Glutamatergic neuron (in vitro differentiated cells): ENCODE measurements around the gene PTPRN. TPM values are rescaled to one million over a fixed set of nuclear protein-coding genes. Genes with fewer than 3 reads are reported as not detected.

Experiments used
- DNase-seq: peaks from one replicate; pipeline ENCODE4 v3.0.0; 2022
- H3K27ac Mint-ChIP-seq: one replicate; pipeline ENCODE4 v1.8.0; 2020; ENCODE audit warnings: mild to moderate bottlenecking, mixed read lengths, inconsistent platforms; ENCODE audit not compliant: unreplicated experiment
- H3K27me3 Mint-ChIP-seq: one replicate; pipeline ENCODE4 v1.8.0; 2020; ENCODE audit warnings: mild to moderate bottlenecking, moderate library complexity, mixed read lengths, inconsistent platforms; ENCODE audit not compliant: unreplicated experiment
- H3K36me3 Mint-ChIP-seq: one replicate; pipeline ENCODE4 v1.8.0; 2020; ENCODE audit warnings: mild to moderate bottlenecking, mixed read lengths, inconsistent platforms; ENCODE audit not compliant: unreplicated experiment
- H3K4me1 Mint-ChIP-seq: one replicate; pipeline ENCODE4 v1.8.0; 2020; ENCODE audit warnings: mild to moderate bottlenecking, low read depth, mixed read lengths, inconsistent platforms; ENCODE audit not compliant: unreplicated experiment
- H3K4me3 Mint-ChIP-seq: one replicate; pipeline ENCODE4 v1.8.0; 2020; ENCODE audit warnings: mild to moderate bottlenecking, mixed read lengths, inconsistent platforms; ENCODE audit not compliant: unreplicated experiment
- H3K9me3 Mint-ChIP-seq: one replicate; pipeline ENCODE4 v1.8.0; 2020; ENCODE audit warnings: mild to moderate bottlenecking, moderate library complexity, mixed read lengths, inconsistent platforms; ENCODE audit not compliant: unreplicated experiment
- total RNA-seq: library from RNA; stranded (reverse); fragmentation: NEBNext Ultra II Directional; extraction: Animal tissue kit (Norgen Biotek cat#: 25700); gene quantifications from one replicate; pipeline ENCODE4 v1.2.1, GENCODE V29; 2021; ENCODE audit not compliant: unreplicated experiment
- TF ChIP-seq, protein P1 (sequence below): fragments of 200-600 bp; sonication (generic); IDR thresholded peaks from one replicate; pipeline ENCODE4 v1.5.0; 2021; ENCODE audit not compliant: partially characterized antibody, unreplicated experiment

PTPRN gene
- total RNA-seq, 1 donor from 2014 or later, result 104 TPM

DNA sequence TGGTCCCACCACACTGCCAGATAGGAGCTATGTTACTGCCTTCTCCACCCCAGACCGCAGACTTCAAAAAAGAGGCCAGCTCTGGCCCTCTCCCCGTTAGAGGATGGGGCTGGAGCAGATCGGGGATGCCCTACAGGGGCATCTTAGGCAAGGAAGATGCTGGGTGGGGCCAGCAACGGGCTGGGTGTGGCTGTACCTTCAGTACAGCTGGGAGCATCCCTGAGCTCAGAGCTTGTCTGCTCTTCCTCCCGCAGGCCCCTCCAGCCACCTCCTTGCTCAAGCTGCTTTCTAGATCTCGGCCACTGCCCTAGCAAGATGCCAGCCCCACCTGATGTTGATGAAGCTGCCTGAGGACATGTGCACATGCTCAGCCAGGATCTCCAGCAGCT, 9.8 kb downstream of the PTPRN start:
- peaks cover 4% of the 10 kb centered on the region for H3K4me1 Mint-ChIP-seq
- TF ChIP-seq, protein P1, sequence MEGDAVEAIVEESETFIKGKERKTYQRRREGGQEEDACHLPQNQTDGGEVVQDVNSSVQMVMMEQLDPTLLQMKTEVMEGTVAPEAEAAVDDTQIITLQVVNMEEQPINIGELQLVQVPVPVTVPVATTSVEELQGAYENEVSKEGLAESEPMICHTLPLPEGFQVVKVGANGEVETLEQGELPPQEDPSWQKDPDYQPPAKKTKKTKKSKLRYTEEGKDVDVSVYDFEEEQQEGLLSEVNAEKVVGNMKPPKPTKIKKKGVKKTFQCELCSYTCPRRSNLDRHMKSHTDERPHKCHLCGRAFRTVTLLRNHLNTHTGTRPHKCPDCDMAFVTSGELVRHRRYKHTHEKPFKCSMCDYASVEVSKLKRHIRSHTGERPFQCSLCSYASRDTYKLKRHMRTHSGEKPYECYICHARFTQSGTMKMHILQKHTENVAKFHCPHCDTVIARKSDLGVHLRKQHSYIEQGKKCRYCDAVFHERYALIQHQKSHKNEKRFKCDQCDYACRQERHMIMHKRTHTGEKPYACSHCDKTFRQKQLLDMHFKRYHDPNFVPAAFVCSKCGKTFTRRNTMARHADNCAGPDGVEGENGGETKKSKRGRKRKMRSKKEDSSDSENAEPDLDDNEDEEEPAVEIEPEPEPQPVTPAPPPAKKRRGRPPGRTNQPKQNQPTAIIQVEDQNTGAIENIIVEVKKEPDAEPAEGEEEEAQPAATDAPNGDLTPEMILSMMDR, result no peak
- H3K4me3 Mint-ChIP-seq, result no peak overlapping the region
- H3K27ac Mint-ChIP-seq, result peak overlapping the region; percentile 33
- peaks cover 21% of the 10 kb centered on the region for H3K36me3 Mint-ChIP-seq
- peaks cover 10% of the 10 kb centered on the region for H3K27me3 Mint-ChIP-seq
- no peak for DNase-seq
- peaks cover 5% of the 10 kb centered on the region for H3K9me3 Mint-ChIP-seq

DNA sequence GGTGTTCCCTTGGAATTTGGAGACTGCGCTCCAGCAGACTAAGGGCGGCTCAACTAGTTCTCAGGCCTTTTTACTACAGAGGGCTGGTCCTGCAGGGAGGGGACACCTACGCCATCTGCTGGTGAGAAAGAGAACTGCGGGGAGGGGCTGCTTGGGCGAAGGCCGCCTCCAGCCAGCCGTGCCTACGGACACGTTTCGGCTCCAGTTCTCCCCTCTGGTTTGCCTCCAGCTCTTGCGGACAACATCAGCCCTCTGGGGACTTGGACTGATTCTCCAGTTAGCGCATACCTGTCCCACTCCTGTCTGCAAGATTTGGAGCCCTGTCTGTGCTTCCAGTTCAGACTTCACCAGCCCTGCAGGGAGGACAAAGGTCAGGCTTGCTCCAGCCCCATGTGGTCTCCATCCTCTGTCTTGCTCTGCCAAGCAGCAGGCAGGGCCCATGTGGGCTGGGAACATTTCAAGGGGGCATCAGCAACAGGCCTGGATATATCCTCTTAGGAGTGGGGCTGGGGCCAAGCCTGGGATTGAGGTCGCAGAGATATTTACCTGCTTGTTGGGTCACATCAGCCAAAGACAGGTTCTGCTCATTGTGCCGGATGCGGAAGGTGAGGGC, 10.3 kb downstream of the PTPRN start:
- H3K27me3 Mint-ChIP-seq, result peaks cover 14% of the 10 kb centered on the region
- TF ChIP-seq, protein P1, result peak; percentile 98
- H3K27ac Mint-ChIP-seq, result peak overlapping the region; percentile 33
- H3K36me3 Mint-ChIP-seq, result peaks cover 21% of the 10 kb centered on the region
- DNase-seq, result peak; percentile 96
- H3K4me1 Mint-ChIP-seq, result peaks cover 7% of the 10 kb centered on the region
- peaks cover 8% of the 10 kb centered on the region for H3K9me3 Mint-ChIP-seq
- no peak overlapping the region for H3K4me3 Mint-ChIP-seq

DNA sequence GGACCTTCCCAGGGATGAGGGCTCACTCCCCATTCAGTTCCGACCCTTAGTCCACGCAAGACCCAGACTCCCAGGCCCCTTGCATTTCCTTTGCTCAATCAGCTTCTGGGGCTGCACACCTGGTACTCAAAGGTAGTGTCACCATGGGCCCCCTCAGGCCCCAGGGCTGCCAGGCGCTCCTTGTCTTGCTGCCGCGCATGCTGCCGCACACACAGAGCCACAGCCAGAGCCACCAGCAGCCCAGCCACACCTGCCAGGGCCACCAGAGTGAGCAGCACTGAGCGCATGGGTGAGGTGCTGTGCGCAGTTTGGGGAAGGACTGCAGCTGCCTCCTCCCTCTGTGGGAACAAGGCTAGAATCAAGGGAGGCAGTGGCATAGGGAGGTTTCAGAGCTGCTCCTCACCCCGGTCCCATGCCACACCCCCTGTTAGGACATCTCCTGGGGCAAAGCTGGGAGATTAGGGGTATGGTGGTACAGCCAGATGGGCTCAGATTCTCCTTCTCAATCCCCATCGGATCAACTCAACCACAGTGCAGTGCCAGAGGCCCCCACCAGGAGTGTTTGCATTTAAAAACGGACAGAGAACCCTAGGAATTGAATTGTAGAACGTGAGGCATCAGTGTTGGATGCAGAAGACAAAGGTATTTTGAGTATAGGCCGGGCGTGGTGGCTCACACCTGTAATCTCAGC, 11.3 kb downstream of the PTPRN start:
- peaks cover 7% of the 10 kb centered on the region for H3K4me1 Mint-ChIP-seq
- H3K27ac Mint-ChIP-seq, result no peak overlapping the region
- H3K27me3 Mint-ChIP-seq, result peaks cover 14% of the 10 kb centered on the region
- TF ChIP-seq, protein P1, result no peak
- no peak overlapping the region for H3K4me3 Mint-ChIP-seq
- peaks cover 8% of the 10 kb centered on the region for H3K9me3 Mint-ChIP-seq
- peak; percentile 47 for DNase-seq
- peaks cover 14% of the 10 kb centered on the region for H3K36me3 Mint-ChIP-seq

DNA sequence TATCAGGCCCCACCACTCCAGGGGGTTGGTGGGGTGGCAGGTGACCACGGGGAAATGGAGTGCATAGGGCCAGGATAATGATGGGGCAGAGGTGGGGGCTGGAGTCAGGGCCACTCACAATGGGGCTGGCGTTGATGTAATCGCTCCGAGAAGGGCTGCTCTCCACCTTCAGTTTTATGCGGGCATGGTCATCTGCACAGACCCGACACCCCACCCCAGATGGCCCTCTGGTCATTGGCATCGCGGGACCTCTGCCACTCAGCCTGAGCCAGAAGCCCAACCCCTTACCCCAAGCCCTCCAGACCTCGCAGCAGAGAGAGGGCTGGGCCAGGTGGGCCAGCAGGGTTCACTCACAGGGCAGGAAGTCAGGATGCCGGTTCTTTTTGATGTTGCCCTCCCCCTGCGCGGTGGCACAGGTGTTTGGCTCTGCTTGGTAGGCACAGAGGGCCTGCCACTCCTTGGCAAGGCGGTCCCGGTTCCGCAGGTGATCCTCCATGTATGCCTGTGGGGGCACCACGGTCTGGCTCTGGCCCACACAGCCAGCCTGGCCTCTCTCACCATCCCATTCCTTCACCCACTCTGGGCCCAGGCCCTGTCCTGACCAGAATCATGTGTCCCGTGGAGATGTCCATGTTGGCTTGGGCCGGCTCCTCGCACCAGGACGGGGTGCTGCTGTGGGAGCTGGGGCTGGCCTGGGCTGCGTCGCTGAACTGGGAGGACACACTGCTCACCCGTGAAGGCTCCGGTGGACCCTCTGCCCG, 12.4 kb downstream of the PTPRN start:
- H3K36me3 Mint-ChIP-seq, result peaks cover 13% of the 10 kb centered on the region
- TF ChIP-seq, protein P1, result no peak
- peaks cover 8% of the 10 kb centered on the region for H3K9me3 Mint-ChIP-seq
- peaks cover 14% of the 10 kb centered on the region for H3K27me3 Mint-ChIP-seq
- H3K27ac Mint-ChIP-seq, result no peak overlapping the region
- peaks cover 7% of the 10 kb centered on the region for H3K4me1 Mint-ChIP-seq
- H3K4me3 Mint-ChIP-seq, result no peak overlapping the region
- DNase-seq, result no peak
